WTC11 (cell line): Measurements from ENCODE around the gene EMC10.

ENCODE experiments used
- ATF3 ChIP-seq: sonication (generic); formaldehyde crosslinking; conservative IDR thresholded peaks from 2 replicates; pipeline ENCODE4 v1.8.1; 2022; ENCODE audit warnings: mild to moderate bottlenecking, missing genetic modification reagents
- CBFB ChIP-seq: sonication (generic); formaldehyde crosslinking; IDR thresholded peaks from 2 replicates; pipeline ENCODE4 v1.8.1; 2022; ENCODE audit warnings: mild to moderate bottlenecking, low read depth, missing genetic modification reagents
- CREB1 ChIP-seq: sonication (generic); formaldehyde crosslinking; IDR thresholded peaks from 2 replicates; pipeline ENCODE4 v1.8.0; 2023; ENCODE audit warnings: mild to moderate bottlenecking, missing genetic modification reagents
- E2F4 ChIP-seq: sonication (generic); formaldehyde crosslinking; IDR thresholded peaks from 2 replicates; pipeline ENCODE4 v1.8.1; 2022; ENCODE audit warnings: low read depth, mild to moderate bottlenecking, moderate library complexity, missing genetic modification reagents, borderline replicate concordance
- GRHL2 ChIP-seq: fragments of 250-450 bp; sonication (Bioruptor Pico); IDR thresholded peaks from 2 replicates; pipeline ENCODE4 v1.8.0; 2022; ENCODE audit warnings: mild to moderate bottlenecking, moderate library complexity; ENCODE audit not compliant: insufficient replicate concordance, severe bottlenecking
- PRDM15 ChIP-seq: sonication (generic); formaldehyde crosslinking; IDR thresholded peaks from 2 replicates; pipeline ENCODE4 v1.8.0; 2022; ENCODE audit warnings: missing genetic modification reagents
- SP1 ChIP-seq: sonication (generic); formaldehyde crosslinking; conservative IDR thresholded peaks from 2 replicates; pipeline ENCODE4 v1.8.1; 2022; ENCODE audit warnings: missing genetic modification reagents
- TF ChIP-seq, protein P1 (sequence below): fragments of 200-600 bp; IDR thresholded peaks from 2 replicates; pipeline ENCODE4 v1.8.0; 2022; ENCODE audit warnings: antibody characterized with exemption
- TF ChIP-seq, protein P2 (sequence below): sonication (generic); formaldehyde crosslinking; IDR thresholded peaks from 2 replicates; pipeline ENCODE4 v1.8.0; 2023; ENCODE audit warnings: missing genetic modification reagents

- TF ChIP-seq GRHL2 (CRISPR knock-in tag) (no peak), E2F4 (CRISPR knock-in tag) (no peak), CBFB (CRISPR knock-in tag) (no peak), PRDM15 (CRISPR knock-in tag) (no peak), SP1 (CRISPR knock-in tag) (no peak), ATF3 (CRISPR knock-in tag) (no peak), CREB1 (no peak)
- TF ChIP-seq, protein P1, sequence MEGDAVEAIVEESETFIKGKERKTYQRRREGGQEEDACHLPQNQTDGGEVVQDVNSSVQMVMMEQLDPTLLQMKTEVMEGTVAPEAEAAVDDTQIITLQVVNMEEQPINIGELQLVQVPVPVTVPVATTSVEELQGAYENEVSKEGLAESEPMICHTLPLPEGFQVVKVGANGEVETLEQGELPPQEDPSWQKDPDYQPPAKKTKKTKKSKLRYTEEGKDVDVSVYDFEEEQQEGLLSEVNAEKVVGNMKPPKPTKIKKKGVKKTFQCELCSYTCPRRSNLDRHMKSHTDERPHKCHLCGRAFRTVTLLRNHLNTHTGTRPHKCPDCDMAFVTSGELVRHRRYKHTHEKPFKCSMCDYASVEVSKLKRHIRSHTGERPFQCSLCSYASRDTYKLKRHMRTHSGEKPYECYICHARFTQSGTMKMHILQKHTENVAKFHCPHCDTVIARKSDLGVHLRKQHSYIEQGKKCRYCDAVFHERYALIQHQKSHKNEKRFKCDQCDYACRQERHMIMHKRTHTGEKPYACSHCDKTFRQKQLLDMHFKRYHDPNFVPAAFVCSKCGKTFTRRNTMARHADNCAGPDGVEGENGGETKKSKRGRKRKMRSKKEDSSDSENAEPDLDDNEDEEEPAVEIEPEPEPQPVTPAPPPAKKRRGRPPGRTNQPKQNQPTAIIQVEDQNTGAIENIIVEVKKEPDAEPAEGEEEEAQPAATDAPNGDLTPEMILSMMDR, result no peak
- TF ChIP-seq, protein P2, sequence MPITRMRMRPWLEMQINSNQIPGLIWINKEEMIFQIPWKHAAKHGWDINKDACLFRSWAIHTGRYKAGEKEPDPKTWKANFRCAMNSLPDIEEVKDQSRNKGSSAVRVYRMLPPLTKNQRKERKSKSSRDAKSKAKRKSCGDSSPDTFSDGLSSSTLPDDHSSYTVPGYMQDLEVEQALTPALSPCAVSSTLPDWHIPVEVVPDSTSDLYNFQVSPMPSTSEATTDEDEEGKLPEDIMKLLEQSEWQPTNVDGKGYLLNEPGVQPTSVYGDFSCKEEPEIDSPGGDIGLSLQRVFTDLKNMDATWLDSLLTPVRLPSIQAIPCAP (CRISPR knock-in tag), result no peak
Measured at GRCh38 chr19:50430888-50431342, 45.4 kb upstream of the EMC10 start.
